IMR-90 (cell line): Measurements from ENCODE around the gene ZC3H4. TPM values are rescaled to one million over a fixed set of nuclear protein-coding genes. Genes with fewer than 3 reads are reported as not detected.

Experiments
- ATAC-seq: fragments of 200-7000 bp; cut with Tn5 transposase; 2 replicates; pipeline ENCODE4 v1.9.1; 2020; ENCODE audit warnings: low read depth, mild to moderate bottlenecking, moderate library complexity
- BruUV-seq: library from RNA; stranded (reverse); fragments of 400-500 nt; replicated peaks from 2 replicates; lab custom pipeline; 2021; lab: Mats Ljungman, UMichigan
- CTCF ChIA-PET: fragments of 300-600 bp; formaldehyde crosslinking; extraction: SDS; loops from one replicate; lab custom pipeline; 2021; ENCODE audit warnings: antibody characterized with exemption; lab: Yijun Ruan, JAX
- POLR2A ChIA-PET: fragments of 300-600 bp; sonication (Branson Sonifier 250); formaldehyde crosslinking; loops from one replicate; lab custom pipeline; 2022; ENCODE audit warnings: antibody characterized with exemption; ENCODE audit not compliant: unreplicated experiment; lab: Charles Lee
- DNase-seq: peaks from one replicate; pipeline ENCODE4 v3.0.0; 2013
- H2AFZ ChIP-seq: replicated peaks from 2 replicates; pipeline ENCODE3; 2013; ENCODE audit warnings: low read length, mild to moderate bottlenecking; ENCODE audit not compliant: poor library complexity
- H2AK5ac ChIP-seq: 2 replicates; pipeline ENCODE4 v1.6.1; 2013; ENCODE audit warnings: low read depth, low read length, inconsistent platforms
- H2AK9ac ChIP-seq: replicated peaks from 2 replicates; pipeline ENCODE3; 2013; ENCODE audit warnings: mild to moderate bottlenecking, low read depth, low read length, moderate library complexity; ENCODE audit not compliant: poor library complexity
- H2BK120ac ChIP-seq: 2 replicates; pipeline ENCODE4 v1.6.1; 2013; ENCODE audit warnings: low read depth, low read length, inconsistent platforms
- H2BK15ac ChIP-seq: 3 replicates; pipeline ENCODE4 v1.6.1; 2013; ENCODE audit warnings: low read depth, low read length, inconsistent platforms
- H2BK20ac ChIP-seq: 2 replicates; pipeline ENCODE4 v1.6.1; 2013; ENCODE audit warnings: low read depth, mild to moderate bottlenecking, inconsistent platforms, low read length, moderate library complexity
- H2BK5ac ChIP-seq: 2 replicates; pipeline ENCODE4 v1.6.1; 2013; ENCODE audit warnings: mild to moderate bottlenecking, low read depth, low read length, inconsistent platforms; ENCODE audit not compliant: poor library complexity, severe bottlenecking
- H3K14ac ChIP-seq: replicated peaks from 2 replicates; pipeline ENCODE4 v1.6.1; 2013; ENCODE audit warnings: low read depth, low read length, inconsistent platforms
- H3K18ac ChIP-seq: 2 replicates; pipeline ENCODE4 v1.6.1; 2013; ENCODE audit warnings: low read depth, low read length, control low read depth
- H3K23ac ChIP-seq: 2 replicates; pipeline ENCODE4 v1.6.1; 2013; ENCODE audit warnings: low read depth, low read length, inconsistent platforms
- H3K27ac ChIP-seq: 2 replicates; pipeline ENCODE4 v1.5.1; 2013; ENCODE audit warnings: mild to moderate bottlenecking, control low read depth, low read length; ENCODE audit not compliant: insufficient read depth
- H3K27me3 ChIP-seq: 2 replicates; pipeline ENCODE4 v1.6.1; 2013; ENCODE audit warnings: low read length; ENCODE audit not compliant: control insufficient read depth, insufficient read depth
- H3K36me3 ChIP-seq: 2 replicates; pipeline ENCODE4 v1.6.1; 2013; ENCODE audit warnings: low read length, mixed read lengths; ENCODE audit not compliant: control insufficient read depth, insufficient read depth
- H3K4ac ChIP-seq: 2 replicates; pipeline ENCODE4 v1.6.1; 2013; ENCODE audit warnings: low read depth, low read length, inconsistent platforms
- H3K4me1 ChIP-seq: 2 replicates; pipeline ENCODE4 v1.6.1; 2013; ENCODE audit warnings: low read length, mixed read lengths; ENCODE audit not compliant: control insufficient read depth, insufficient read depth
- H3K4me2 ChIP-seq: 2 replicates; pipeline ENCODE4 v1.6.1; 2013; ENCODE audit warnings: low read depth, mild to moderate bottlenecking, control low read depth, low read length, moderate library complexity
- H3K4me3 ChIP-seq: 2 replicates; pipeline ENCODE4 v1.5.1; 2013; ENCODE audit warnings: low read depth, mild to moderate bottlenecking, control low read depth, low read length, moderate library complexity; ENCODE audit not compliant: insufficient read depth
- H3K56ac ChIP-seq: 2 replicates; pipeline ENCODE4 v1.6.1; 2013; ENCODE audit warnings: low read length, inconsistent platforms; ENCODE audit not compliant: insufficient read depth; ENCODE audit errors: extremely low read depth
- H3K79me1 ChIP-seq, 2 experiments: 2 replicates each; pipeline ENCODE4 v1.6.1; 2013; ENCODE audit warnings: low read length in 2 of 2, inconsistent platforms in 1 of 2, low read depth in 1 of 2
- H3K9ac ChIP-seq: 2 replicates; pipeline ENCODE4 v1.6.1; 2013; ENCODE audit warnings: low read depth, low read length, control low read depth
- H3K9me1 ChIP-seq: 2 replicates; pipeline ENCODE4 v1.6.1; 2013; ENCODE audit warnings: low read length, inconsistent platforms; ENCODE audit not compliant: insufficient read depth
- H3K9me3 ChIP-seq: 2 replicates; pipeline ENCODE4 v1.6.1; 2013; ENCODE audit warnings: low read length; ENCODE audit not compliant: control insufficient read depth, insufficient read depth
- H4K20me1 ChIP-seq: 2 replicates; pipeline ENCODE4 v1.6.1; 2013; ENCODE audit warnings: low read length, inconsistent platforms; ENCODE audit not compliant: insufficient read depth
- H4K5ac ChIP-seq: 2 replicates; pipeline ENCODE4 v1.6.1; 2013; ENCODE audit warnings: mild to moderate bottlenecking, low read depth, low read length, control low read depth
- H4K8ac ChIP-seq, 2 experiments: 2 replicates each; pipeline ENCODE4 v1.6.1; 2013; ENCODE audit warnings: low read depth in 2 of 2, low read length in 2 of 2, control low read depth in 1 of 2, inconsistent platforms in 1 of 2
- H4K91ac ChIP-seq: 2 replicates; pipeline ENCODE4 v1.6.1; 2013; ENCODE audit warnings: low read depth, low read length, inconsistent platforms; ENCODE audit not compliant: insufficient read depth
- BHLHE40 ChIP-seq: fragments of 150-350 bp; IDR thresholded peaks from 2 replicates; pipeline ENCODE4 v1.6.1; 2016; ENCODE audit warnings: mild to moderate bottlenecking, low read depth, low read length
- FOS ChIP-seq: fragments of 150-350 bp; IDR thresholded peaks from 2 replicates; pipeline ENCODE4 v1.6.1; 2016; ENCODE audit warnings: low read depth, low read length
- MAZ ChIP-seq: IDR thresholded peaks from 2 replicates; pipeline ENCODE4 v1.6.1; 2012; ENCODE audit warnings: low read depth, mild to moderate bottlenecking, low read length, improper control_type of control experiment, moderate library complexity, borderline replicate concordance
- MXI1 ChIP-seq: IDR thresholded peaks from 2 replicates; pipeline ENCODE4 v1.6.1; 2012; ENCODE audit warnings: low read depth, mild to moderate bottlenecking, low read length, moderate library complexity, borderline replicate concordance
- RCOR1 ChIP-seq: IDR thresholded peaks from 2 replicates; pipeline ENCODE4 v1.6.1; 2012; ENCODE audit warnings: mild to moderate bottlenecking, low read length, improper control_type of control experiment; ENCODE audit not compliant: insufficient replicate concordance
- WGBS, 2 experiments: methylation state at CpG; one replicate each; pipeline versions ENCODE4 v1.1.5 to v1.1.7; 2013; ENCODE audit warnings: missing lambda C conversion rate in 2 of 2; ENCODE audit not compliant: insufficient read length in 1 of 2; ENCODE audit errors: extremely low coverage in 2 of 2; 5-methylcytosine and 5-hydroxymethylcytosine counted together
- dilution Hi-C: fragments of 300-500 bp; cut with HindIII; formaldehyde crosslinking; loops from one replicate; pipeline ENCODE4 v1.14.3; 2018; ENCODE audit warnings: low sequenced_read_pairs; ENCODE audit not compliant: unreplicated experiment
- in situ Hi-C: fragments of 300-500 bp; cut with MboI; formaldehyde crosslinking; loops from 3 replicates; pipeline ENCODE4 v1.14.3; 2019; ENCODE audit warnings: low sequenced_read_pairs, inconsistent platforms, mixed read lengths
- intact Hi-C: fragments of 100-400 bp; cut with micrococcal nuclease; formaldehyde crosslinking; loops from 2 replicates; pipeline ENCODE4 v1.10.0; 2022
- polyA plus RNA-seq, 3 experiments: library from polyadenylated mRNA; depleted of rRNA; stranded (reverse); fragments of >200 nt; gene quantifications; 2 replicates each; pipeline ENCODE4 v1.2.3, GENCODE V29; 2012; ENCODE audit warnings: low replicate concordance in 1 of 3
- total RNA-seq: library from RNA; depleted of rRNA; stranded (reverse); fragments of >200 nt; gene quantifications from 2 replicates; pipeline ENCODE4 v1.2.3, GENCODE V29; 2012

The ZC3H4 gene
- total and polyA plus RNA-seq, 2 of the 4 experiments (the other 2 are of a cell fraction): 3.9 to 8.9 TPM

GRCh38 chr19:47070756-47071155 is 42.8 kb downstream of the ZC3H4 start:
- Histone ChIP-seq H4K5ac (no peak overlapping the region), H2AFZ (no peak overlapping the region), H3K56ac (no peak overlapping the region), H3K4me2 (no peak overlapping the region), H3K18ac (no peak overlapping the region), H3K9ac (no peak overlapping the region), H3K9me3 (no peaks in the 10 kb centered on the region), H2AK9ac (no peak overlapping the region), H3K4me1 (0 out of 2 replicates have a peak, but pooled peaks cover 1% of the 10 kb centered on the region), H2BK120ac (no peak overlapping the region), H4K91ac (no peak overlapping the region), H3K4ac (no peak overlapping the region), H3K79me1 (peaks cover 7 to 64% of the 10 kb centered on the region in 2 experiments; a peak in 3 of 4 replicates), H2AK5ac (no peak overlapping the region), H3K4me3 (no peak overlapping the region), H3K27ac (no peak overlapping the region), H4K20me1 (peaks cover 24% of the 10 kb centered on the region), H3K14ac (no peak overlapping the region), H3K9me1 (peaks cover under 1% of the 10 kb centered on the region; the same call in 1 of the 2 replicates), H2BK20ac (no peak overlapping the region), H2BK5ac (no peak overlapping the region), H3K23ac (no peak overlapping the region), H3K27me3 (no peaks in the 10 kb centered on the region), H2BK15ac (no peak overlapping the region), H3K36me3 (peaks cover 73% of the 10 kb centered on the region), H4K8ac (no peak overlapping the region)
- intact Hi-C loops (no loop called here), dilution Hi-C loops (no loop called here), in situ Hi-C loops (no loop called here)
- no TSS peak for BruUV-seq
- TF ChIP-seq FOS: no peak
- TF ChIP-seq MAZ: no peak
- TF ChIP-seq RCOR1: no peak
- TF ChIP-seq BHLHE40: no peak
- no peak for TF ChIP-seq MXI1
- DNase-seq (no peak), ATAC-seq (no peak)
- POLR2A ChIA-PET: no interaction called here
- CTCF ChIA-PET: interaction anchor here (1.6 kb wide), 1 partner anchor 9 kb away, joined by 3 read pairs; no protein-coding TSS in a partner anchor
- 94% methylated on average over 6 of the region's 18 CpGs; no CpG with 5 or more reads in 1 of the 2 experiments for WGBS, 2 experiments
